Activated B cell treated with CpG ODN at 0.5 μM for 24 hours (primary cell): ENCODE data around the gene DTX3. TPM values are rescaled to one million over a fixed set of nuclear protein-coding genes. Genes with fewer than 3 reads are reported as not detected.

Experiments used
- ATAC-seq: fragments of 200-7000 bp; cut with Tn5 transposase; one replicate; pipeline ENCODE4 v1.10.0; 2021; ENCODE audit warnings: low read depth, mild to moderate bottlenecking, moderate library complexity
- CTCF ChIA-PET: fragments of 350-600 bp; sonication (Branson Sonifier 250); formaldehyde crosslinking; loops from one replicate; lab custom pipeline; 2021; ENCODE audit warnings: antibody characterized with exemption; lab: Charles Lee
- POLR2A ChIA-PET: fragments of 350-600 bp; sonication (Branson Sonifier 250); formaldehyde crosslinking; loops from one replicate; lab custom pipeline; 2021; ENCODE audit warnings: antibody characterized with exemption; lab: Charles Lee
- DNase-seq: peaks from one replicate; pipeline ENCODE4 v3.0.0; 2022
- H3K27ac Mint-ChIP-seq: one replicate; pipeline ENCODE4 v1.8.0; 2020; ENCODE audit warnings: mixed read lengths
- H3K27me3 Mint-ChIP-seq: one replicate; pipeline ENCODE4 v1.8.0; 2021; ENCODE audit warnings: mixed read lengths
- H3K36me3 Mint-ChIP-seq: one replicate; pipeline ENCODE4 v1.8.0; 2021; ENCODE audit warnings: low read depth, mixed read lengths
- H3K4me1 Mint-ChIP-seq: one replicate; pipeline ENCODE4 v1.8.0; 2021; ENCODE audit warnings: mixed read lengths
- H3K4me3 Mint-ChIP-seq: one replicate; pipeline ENCODE4 v1.8.0; 2020; ENCODE audit warnings: mild to moderate bottlenecking, mixed read lengths
- H3K9me3 Mint-ChIP-seq: one replicate; pipeline ENCODE4 v1.8.0; 2020; ENCODE audit warnings: mixed read lengths
- intact Hi-C: fragments of 100-400 bp; cut with micrococcal nuclease; formaldehyde crosslinking; loops from one replicate; pipeline ENCODE4 v1.15.1; 2024
- total RNA-seq: library from RNA; stranded (reverse); gene quantifications from 2 replicates; pipeline ENCODE4 v1.2.3, GENCODE V29; 2022
- TF ChIP-seq, protein P1 (sequence below): fragments of 200-600 bp; IDR thresholded peaks from one replicate; pipeline ENCODE4 v1.8.0; 2022; ENCODE audit warnings: antibody characterized with exemption, mild to moderate bottlenecking

The DTX3 gene
- total RNA-seq, 1 donor from 2014 or later: 3.7 TPM

DNA sequence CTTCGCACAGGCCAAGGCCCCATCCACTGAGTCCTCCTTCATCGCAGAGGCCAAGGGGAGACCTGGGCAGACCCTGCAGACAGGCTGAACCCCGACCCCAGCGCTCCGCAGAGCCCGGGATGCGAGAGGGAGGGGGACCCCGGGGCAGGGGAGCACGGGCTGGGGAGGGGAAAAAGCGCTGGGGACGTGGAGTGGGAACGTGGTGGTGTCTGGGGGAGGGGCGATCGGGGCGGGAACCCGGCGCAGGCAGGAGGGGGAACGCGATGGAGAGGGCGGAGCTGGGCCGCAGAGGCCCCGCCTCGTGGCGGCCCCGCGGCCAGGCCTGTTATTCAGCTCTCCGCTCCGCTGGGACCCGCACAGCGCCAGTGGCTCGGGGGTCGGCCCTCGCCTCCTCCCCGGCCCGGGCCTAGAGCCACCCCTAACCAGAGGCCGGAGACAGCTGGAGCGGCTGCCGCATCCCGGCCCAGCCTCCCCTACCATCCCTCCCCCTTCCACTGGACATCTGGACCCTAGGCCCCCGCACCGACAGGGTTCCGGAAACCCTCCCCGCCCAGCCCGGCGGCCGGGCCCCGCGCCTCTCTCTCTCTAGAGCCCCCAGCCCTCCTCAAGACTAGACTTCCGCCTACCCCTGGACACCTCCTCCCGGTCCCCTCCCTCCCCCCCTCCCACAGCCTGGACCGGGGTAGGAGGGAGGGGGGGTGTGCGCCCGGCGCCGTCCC is 6.6 kb downstream of the DTX3 start, which contains the start of gene ARHGEF25:
Gene ARHGEF25 (plus strand): TSS at position 328 of the 719 bp plus-strand sequence. CDS start 460 bp downstream, outside the sequence.
- Mint-ChIP-seq H3K27ac (no peak within 1 kb of the TSS), H3K4me1 (peaks cover 39% of the 10 kb centered on the region), H3K9me3 (no peaks in the 10 kb centered on the region), H3K4me3 (peak within 1 kb of the TSS; percentile 75), H3K36me3 (no peaks in the 10 kb centered on the region), H3K27me3 (peaks cover 30% of the 10 kb centered on the region)
- intact Hi-C loops: loop anchor here (1.0 kb wide), 1 partner anchor 10 kb away; no protein-coding TSS in a partner anchor
- DNase-seq: no peak
- POLR2A ChIA-PET: no interaction called here
- TF ChIP-seq, protein P1, sequence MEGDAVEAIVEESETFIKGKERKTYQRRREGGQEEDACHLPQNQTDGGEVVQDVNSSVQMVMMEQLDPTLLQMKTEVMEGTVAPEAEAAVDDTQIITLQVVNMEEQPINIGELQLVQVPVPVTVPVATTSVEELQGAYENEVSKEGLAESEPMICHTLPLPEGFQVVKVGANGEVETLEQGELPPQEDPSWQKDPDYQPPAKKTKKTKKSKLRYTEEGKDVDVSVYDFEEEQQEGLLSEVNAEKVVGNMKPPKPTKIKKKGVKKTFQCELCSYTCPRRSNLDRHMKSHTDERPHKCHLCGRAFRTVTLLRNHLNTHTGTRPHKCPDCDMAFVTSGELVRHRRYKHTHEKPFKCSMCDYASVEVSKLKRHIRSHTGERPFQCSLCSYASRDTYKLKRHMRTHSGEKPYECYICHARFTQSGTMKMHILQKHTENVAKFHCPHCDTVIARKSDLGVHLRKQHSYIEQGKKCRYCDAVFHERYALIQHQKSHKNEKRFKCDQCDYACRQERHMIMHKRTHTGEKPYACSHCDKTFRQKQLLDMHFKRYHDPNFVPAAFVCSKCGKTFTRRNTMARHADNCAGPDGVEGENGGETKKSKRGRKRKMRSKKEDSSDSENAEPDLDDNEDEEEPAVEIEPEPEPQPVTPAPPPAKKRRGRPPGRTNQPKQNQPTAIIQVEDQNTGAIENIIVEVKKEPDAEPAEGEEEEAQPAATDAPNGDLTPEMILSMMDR: no peak
- peak; percentile 38 for ATAC-seq
- CTCF ChIA-PET: no interaction called here

GRCh38 chr12:57611827-57612710 is 7.4 kb downstream of the DTX3 start:
- no peak for ATAC-seq
- Mint-ChIP-seq H3K4me3 (peak overlapping the region; percentile 56), H3K27ac (no peak overlapping the region), H3K36me3 (no peaks in the 10 kb centered on the region), H3K27me3 (peaks cover 26% of the 10 kb centered on the region), H3K9me3 (no peaks in the 10 kb centered on the region), H3K4me1 (peaks cover 39% of the 10 kb centered on the region)
- intact Hi-C loops: loop anchor here (1.0 kb wide), 1 partner anchor 9 kb away; no protein-coding TSS in a partner anchor
- ChIA-PET CTCF (interaction anchor here (0.6 kb wide), 1 partner anchor 9 kb away, joined by 3 read pairs; no protein-coding TSS in a partner anchor), POLR2A (interaction anchor here (0.5 kb wide), 1 partner anchor 932 kb away, joined by 3 read pairs; no protein-coding TSS in a partner anchor)
- DNase-seq: no peak
- TF ChIP-seq, protein P1: no peak

GRCh38 chr12:57612711-57613426 is 8.2 kb downstream of the DTX3 start:
- ChIA-PET POLR2A (interaction anchor here (0.5 kb wide), 1 partner anchor 933 kb away, joined by 3 read pairs; no protein-coding TSS in a partner anchor), CTCF (no interaction called here)
- ATAC-seq (no peak), DNase-seq (no peak)
- intact Hi-C loops: no loop called here
- no peak overlapping the region for H3K27ac Mint-ChIP-seq
- TF ChIP-seq, protein P1: no peak
- H3K27me3 Mint-ChIP-seq: peaks cover 32% of the 10 kb centered on the region
- no peaks in the 10 kb centered on the region for H3K9me3 Mint-ChIP-seq
- H3K4me1 Mint-ChIP-seq: peaks cover 40% of the 10 kb centered on the region
- H3K36me3 Mint-ChIP-seq: no peaks in the 10 kb centered on the region
- H3K4me3 Mint-ChIP-seq: no peak overlapping the region

DNA sequence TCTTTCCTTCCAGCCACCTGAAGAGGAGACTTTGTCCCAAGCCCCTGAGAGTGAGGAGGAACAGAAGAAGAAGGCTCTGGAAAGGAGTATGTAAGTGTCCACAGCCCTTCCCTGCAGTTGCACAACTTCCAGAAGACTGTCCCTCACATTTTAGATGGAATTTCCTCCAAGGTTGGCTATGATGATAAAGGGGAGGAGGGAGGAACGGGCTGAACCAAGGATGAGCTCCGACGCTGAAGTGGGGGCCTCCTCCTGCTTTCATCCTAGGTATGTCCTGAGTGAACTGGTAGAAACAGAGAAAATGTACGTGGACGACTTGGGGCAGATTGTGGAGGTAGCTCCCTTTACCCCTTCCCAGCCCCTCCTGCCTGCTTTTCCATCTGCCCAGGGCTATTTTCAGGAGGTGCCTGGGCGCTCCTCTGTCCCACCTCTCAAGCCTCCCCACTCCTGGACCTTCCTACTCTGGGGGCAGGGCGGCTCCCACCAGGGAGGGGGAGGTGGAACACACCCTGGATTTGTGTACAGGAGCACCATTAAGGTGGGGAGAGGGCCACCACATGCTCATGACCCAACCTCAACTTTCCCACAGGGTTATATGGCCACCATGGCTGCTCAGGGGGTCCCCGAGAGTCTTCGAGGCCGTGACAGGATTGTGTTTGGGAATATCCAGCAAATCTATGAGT is 8.9 kb downstream of the DTX3 start:
- Mint-ChIP-seq H3K4me1 (peaks cover 40% of the 10 kb centered on the region), H3K27me3 (peaks cover 32% of the 10 kb centered on the region), H3K36me3 (no peaks in the 10 kb centered on the region), H3K4me3 (no peak overlapping the region), H3K27ac (no peak overlapping the region), H3K9me3 (no peaks in the 10 kb centered on the region)
- DNase-seq (no peak), ATAC-seq (no peak)
- intact Hi-C loops: loop anchor here (1.0 to 2.0 kb wide), 2 partner anchors 8 to 19 kb away; partner anchors contain the start of gene B4GALNT1
- ChIA-PET CTCF (interaction anchor here (1.0 to 2.8 kb wide), 2 partner anchors 9 to 30 kb away, joined by 5 to 19 read pairs; no protein-coding TSS in a partner anchor), POLR2A (interaction anchor here (0.5 to 1.8 kb wide), 6 partner anchors 12 to 1457 kb away, joined by 3 to 8 read pairs (median 4); partner anchors contain the start of genes DDIT3, PIP4K2C and TSPAN31)
- TF ChIP-seq, protein P1: no peak
